DND-41 (cell line): ENCODE results near the gene ATP8A2.

Source experiments
- EZH2 ChIP-seq: IDR thresholded peaks from 3 replicates; pipeline ENCODE4 v1.6.1; 2012; ENCODE audit warnings: borderline replicate concordance, low read depth, mild to moderate bottlenecking, moderate library complexity, low read length, inconsistent platforms; ENCODE audit not compliant: severe bottlenecking
- TF ChIP-seq, protein P1 (sequence below): IDR thresholded peaks from 2 replicates; pipeline ENCODE4 v1.5.1; 2012; ENCODE audit warnings: borderline replicate concordance, low read length, moderate library complexity, mild to moderate bottlenecking; ENCODE audit not compliant: poor library complexity, severe bottlenecking; ENCODE audit errors: extremely low read depth

DNA sequence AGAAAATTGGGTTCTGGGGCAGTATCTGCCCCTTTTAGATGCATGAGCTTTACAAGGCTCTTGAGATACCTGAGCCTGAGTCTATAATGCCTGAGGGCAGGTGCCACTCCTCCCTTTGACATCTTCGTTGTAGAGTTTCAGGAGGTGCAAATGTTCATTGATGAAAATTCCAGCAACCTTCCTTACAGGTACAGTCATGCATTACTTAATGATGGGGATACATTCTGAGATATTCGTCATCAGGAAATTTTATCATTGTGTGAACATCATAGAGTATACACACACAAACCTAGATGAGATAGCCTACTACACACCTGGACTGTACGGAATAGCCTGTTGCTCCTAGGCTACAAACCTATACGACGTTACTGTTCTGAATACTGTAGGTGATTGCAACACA is 370.0 kb downstream of the ATP8A2 start:
- TF ChIP-seq, protein P1, sequence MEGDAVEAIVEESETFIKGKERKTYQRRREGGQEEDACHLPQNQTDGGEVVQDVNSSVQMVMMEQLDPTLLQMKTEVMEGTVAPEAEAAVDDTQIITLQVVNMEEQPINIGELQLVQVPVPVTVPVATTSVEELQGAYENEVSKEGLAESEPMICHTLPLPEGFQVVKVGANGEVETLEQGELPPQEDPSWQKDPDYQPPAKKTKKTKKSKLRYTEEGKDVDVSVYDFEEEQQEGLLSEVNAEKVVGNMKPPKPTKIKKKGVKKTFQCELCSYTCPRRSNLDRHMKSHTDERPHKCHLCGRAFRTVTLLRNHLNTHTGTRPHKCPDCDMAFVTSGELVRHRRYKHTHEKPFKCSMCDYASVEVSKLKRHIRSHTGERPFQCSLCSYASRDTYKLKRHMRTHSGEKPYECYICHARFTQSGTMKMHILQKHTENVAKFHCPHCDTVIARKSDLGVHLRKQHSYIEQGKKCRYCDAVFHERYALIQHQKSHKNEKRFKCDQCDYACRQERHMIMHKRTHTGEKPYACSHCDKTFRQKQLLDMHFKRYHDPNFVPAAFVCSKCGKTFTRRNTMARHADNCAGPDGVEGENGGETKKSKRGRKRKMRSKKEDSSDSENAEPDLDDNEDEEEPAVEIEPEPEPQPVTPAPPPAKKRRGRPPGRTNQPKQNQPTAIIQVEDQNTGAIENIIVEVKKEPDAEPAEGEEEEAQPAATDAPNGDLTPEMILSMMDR = no peak
- TF ChIP-seq EZH2 = no peak
